Measurements from ENCODE around the gene RPL18.
"Not testable (repeated sequence)": the region's sequence is repeated elsewhere in the genome, so short reads cannot be mapped to it uniquely, and the experiment has no call there.

The RPL18 gene

DNA sequence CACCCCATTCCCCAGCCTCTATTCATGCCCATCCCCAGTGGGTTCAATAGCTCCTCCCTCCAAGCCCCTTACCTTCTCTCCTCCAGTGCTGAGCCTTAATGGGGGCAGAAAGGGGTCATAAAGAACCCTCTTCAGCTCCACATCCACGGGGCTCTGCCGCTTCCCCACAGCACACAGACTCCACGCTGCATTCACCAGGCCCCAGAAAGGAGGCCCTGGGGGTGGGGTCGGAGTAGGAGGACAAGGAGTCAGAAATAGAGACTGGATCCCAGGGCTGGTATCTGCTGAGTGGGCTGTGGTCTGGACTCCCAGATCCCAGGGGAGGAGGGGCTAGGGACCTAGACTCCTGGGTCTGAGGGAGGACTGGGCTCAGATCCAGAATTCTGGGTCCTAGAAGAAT is 25.4 kb upstream of the RPL18 start:
- no peak for DNase-seq

DNA sequence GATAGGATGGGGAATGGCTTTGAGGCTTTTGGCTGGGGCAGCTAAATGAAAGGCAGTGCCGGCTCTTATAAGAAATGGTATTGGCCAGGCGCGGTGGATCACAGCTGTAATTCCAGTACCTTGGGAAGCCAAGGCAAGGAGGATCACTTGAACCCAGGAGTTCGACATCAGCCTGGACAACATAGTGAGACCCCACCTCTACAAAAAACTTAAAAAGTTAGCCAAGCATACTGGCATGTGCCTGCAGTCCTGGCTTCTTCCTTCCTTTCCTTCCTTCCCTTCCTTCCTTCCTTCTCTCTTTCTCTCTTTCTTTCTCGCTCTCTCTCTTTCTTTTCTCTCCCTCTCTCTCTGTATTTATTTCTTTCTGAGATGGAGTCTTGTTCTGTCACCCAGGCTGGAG is 23.9 kb upstream of the RPL18 start:
- DNase-seq = no peak

DNA sequence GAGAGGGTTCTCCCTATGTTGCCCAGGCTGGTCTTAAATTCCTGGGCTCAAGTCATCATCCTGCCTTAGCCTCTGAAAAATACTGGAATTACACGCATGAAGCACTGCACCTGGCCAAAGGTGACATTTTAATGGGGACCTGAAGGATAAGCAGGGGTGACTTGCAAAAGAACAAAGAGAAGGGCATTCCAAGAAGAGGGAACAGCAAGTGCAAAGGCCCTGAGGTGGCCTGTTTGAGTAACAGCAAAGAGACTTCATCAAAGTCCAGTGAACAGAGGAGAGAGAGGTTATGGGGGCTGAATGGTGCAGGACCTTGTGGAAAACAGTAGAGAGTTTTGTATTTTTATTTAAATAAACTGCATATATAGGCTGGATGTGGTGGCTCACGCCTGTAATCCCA is 22.9 kb upstream of the RPL18 start:
- no peak for DNase-seq

DNA sequence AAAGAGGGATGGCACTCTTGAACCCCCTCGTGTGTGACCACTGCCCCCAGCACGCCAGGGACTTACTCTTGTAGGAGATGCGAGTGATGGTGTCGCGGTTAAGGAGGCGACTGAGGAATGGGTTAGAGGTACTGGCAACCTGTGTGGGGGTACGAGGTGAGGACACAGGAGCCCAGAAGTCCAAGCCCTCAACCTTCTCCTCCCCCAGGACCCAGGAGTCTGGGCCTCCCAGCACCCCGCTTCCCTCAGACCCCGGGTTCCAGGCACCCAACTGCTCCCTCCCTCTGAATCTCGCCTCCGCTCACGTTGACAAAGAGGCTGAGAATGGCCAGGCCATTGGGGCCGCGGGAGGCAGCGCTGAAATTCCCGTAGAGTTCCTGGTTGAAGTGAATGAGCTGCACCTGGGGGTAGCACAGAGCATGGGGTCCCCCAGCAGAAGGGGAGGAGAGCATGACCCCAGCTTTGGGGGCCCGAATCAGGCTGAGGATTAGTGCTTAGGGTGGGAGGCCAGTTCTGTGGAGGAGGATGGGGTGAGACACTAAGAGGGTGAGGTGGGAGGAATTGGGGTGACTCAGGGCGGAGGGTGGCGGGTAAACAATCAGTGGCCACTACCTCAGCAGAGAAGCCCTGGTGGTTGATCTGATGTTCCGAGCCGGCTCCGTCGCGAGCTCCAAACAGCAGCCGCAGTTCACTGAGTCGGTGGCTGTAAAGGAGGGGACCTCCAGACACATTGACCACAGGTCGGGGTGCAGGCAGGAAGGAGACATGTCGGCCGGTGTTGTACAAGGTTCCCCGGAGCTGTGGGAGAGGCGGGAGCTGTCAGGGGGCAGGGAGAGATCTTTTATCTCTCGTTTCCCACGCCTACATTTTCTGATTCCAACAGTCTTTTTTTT is 20.8 kb upstream of the RPL18 start:
- DNase-seq = no peak

DNA sequence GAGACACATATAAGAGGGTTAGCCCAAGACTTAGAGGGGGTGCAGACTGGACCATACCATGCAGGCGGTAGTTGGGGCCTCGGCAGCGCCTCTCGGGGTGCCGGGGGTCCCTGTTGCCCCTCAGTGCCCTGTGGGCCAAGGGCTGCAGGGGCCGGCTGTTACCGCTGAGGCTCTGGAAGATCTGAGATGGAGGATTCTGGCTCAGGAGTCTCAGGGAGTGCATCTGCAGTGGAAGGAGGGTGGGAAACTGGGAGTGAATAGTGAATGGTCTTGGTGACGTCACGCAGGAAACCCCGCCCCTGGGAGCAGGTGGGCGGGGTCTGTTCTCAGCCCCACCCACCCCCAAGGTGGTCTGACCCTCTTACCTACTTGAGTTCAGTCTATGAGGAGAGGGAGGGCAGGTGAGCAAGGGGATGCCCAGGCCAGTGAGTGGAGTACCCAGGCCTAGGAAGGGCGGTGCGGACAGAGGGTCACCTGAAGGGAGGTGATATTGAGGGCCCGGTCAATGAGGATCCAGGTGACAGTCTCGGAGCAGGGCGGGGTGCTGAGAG is 19.9 kb upstream of the RPL18 start:
- DNase-seq = no peak

DNA sequence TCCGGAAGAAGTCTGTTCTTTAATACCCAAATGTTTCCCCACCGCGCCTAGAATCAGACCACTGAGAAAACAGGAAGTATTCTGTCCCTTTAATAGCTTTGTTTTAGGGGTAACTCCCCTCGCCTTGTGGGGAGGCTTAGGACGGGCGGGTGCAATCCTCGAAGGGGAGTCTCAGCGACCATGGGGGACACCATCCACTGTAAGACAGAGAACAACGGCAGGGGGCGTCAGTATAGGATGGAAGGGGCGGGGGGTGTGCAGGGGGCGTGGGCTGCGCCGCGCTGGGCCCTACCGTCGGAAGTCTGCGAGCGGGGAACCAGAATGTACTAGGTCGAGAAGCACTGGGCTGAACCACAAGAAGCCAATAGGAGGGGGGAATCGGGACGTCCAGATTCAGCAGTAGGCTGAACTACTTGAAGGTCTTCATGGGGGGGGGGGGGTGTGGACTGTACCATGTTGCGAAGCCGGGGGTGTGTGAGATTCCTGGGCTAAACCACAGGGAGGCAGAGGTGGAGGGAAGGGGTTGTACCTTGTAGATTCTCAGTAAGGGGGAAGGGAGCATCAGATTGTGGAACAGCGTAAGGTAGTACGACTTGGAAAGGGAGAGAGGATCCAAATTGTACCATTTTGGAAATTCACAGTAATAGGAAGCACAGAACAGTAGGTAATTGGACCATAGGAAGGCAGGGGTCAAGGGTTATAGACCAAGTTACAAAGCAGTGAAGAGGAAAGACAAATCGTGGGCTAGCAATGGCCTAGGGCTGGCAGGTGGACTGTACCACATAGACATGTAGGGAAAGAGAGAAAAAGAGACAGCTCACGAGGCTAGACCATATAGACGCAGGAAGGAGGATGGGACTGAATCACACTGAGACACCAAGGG is 19.2 kb upstream of the RPL18 start:
- peak; percentile 85 for DNase-seq

DNA sequence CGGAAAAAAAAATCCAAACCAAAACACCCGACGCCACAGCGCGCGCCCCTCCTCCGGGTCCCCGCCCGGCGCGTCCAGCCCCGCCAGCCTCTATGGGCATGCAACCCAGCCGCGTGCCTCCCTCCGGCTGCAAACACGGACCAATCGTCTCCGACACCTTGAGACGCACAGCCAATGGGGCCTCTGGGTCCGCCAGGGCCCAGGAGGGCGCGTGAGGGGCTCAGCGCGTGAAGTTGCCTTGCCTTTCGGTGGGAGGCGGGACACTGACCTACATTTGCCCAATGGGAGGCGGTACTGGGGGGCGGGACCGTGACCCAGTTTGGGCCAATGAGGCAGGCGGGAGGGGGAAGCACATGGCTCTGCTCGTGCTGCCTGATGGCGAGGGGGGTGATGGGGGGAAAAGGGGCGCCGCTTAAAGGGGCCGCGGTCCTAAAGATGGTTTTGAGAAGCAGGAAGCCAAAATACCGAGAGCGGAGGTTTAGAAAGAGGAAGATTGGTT is 18.5 kb upstream of the RPL18 start:
- DNase-seq = peak; percentile 100

DNA sequence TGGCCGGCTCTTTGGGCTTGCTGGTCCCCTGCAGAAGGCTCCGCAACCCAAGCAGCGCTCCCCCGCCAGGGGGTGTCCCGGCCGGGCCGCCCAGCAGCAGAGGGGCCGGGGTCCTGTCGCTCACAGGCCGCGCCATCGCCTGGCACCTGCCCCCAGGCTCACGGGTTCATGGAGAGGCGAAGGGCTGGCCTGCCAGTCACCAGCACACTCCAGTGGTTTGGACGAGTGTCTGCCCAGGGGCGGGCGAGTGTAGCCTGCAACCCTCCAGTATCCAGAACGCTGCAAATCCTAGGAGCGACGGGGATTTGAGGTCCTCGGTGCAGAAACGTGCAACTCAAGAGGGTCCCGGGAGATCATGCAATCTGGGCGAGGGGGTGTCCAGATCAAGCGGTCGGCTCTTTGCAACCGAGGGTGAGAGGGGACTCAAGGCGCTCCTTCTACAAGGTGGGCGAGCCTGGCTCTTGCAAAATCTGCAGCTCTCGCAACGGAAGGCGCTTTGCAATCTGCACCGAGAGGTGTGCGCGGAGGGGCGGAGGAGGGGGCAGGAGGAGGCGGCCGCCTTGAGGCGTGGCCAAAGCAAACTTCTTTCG is 18.0 kb upstream of the RPL18 start, which contains the start of gene DBP:
Gene DBP, minus strand, starts transcription at position 521 of the 590 bp plus-strand sequence. Its CDS starts 385 bp downstream, at position 136.
- DNase-seq = no peak

DNA sequence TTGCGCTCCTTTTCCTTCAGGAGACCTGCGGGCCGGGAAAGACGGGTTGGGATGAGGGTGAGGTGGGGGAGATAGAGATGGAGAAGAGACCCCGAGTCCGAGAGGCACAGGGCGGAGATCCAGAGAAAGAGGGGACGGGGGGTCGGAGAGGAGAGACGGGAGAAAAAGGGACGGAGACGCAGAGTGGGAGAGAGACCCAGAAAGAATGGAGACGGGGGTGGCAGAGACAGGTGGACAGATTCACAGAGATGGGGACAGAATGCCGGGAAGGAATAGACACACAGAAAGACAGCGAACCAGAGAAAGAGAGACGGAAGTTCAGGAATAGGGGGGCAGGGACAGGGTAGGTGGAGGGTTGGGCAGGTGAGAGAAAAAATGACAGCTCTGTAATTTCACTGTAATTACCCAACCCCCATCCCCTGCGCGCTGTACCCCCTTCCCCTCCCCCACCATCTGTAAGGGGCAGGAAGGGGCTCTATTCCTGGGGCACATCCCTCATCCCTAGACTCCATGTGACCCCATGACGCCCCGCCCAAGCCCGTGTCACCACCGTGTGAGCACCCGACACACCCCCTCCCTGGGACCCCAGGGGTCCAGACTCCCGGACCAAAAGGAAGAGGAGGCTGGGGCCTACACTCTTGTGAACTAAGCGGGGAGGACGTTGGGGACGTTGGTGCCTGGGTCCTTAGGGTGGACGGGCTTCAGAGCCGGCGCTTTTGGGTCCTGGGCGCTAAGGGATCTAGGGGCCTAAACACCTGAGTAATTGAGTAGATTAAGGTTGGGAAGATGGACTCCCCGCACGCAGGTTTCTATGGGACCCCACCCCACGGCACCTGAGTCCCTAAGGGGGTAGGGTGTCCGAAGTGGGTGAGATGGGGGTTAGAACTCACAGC is 17.2 kb upstream of the RPL18 start:
- DNase-seq = no peak

DNA sequence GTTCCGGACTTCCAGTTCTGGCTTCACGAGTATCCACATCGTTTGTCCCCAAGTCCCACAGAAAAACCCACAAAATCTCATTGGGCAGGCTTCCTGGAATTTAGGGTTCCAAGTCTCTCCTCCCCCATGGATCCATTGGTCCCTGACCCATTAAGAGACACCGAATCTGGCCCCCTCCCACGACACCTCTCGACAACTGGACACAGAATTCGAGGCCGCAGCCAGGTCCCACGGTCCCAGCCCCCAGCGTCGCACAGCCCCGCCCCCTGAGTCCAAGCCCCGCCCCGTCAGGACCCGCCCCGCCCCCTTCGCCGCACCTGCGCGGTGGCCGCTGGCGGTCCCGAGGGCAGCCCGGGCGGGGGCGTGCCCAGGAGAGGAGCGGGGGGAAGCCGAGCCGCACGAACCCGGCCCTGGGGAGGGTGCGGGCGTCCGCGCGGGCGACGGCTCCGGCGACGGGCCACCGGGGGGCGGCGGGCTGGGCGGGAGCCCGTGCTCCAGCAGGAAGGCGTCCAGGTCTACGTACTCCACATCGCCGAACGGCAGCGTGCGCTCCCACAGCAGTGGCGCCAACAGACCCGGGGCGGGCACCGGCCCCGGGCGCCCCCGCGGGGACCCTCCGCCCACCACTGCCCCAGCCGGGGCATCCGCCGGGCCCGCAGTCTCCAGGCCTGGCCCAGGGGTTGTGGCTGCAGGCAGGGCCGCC is 16.4 kb upstream of the RPL18 start:
- DNase-seq = no peak

DNA sequence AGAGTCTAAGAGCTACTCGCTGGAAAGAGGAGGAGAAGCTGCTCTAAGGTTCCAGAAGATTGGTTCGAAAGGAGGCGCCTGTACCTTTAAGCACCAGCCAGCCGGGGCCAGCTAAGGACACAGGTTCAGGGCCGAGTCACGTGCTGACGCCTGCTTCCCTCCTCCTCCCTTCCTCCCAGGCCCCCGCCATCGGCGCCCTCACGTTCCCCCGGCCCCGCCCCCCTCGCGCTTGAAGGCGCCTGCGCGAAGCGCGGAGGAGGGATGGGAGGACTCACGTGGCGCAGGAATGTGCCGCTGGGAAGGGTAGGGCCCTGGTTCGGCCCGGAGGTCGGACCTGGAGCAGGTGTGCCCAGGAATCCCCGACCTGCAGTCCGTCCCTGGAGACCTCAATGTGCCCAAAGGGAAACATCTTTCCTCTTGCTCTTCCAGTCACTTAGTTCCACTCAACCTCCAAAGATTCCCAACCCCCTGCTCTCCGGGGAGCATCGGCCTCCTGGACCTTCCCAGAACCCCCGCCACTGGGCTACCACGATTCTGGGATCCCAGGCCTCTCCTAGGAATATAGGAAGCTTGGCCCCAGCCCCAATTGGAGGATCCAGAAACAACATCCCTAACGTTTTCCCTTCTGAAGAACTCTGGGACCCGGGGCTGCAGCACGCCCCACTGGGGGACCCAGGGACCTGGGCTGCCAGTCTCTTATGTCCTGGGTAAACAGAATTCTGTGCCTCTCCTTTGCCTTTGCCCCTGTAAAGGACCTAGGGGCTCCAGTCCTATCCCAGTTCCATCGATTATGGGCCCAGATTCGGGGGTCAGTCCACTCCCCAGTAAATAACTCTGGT is 15.7 kb upstream of the RPL18 start:
- DNase-seq = peak; percentile 93

DNA sequence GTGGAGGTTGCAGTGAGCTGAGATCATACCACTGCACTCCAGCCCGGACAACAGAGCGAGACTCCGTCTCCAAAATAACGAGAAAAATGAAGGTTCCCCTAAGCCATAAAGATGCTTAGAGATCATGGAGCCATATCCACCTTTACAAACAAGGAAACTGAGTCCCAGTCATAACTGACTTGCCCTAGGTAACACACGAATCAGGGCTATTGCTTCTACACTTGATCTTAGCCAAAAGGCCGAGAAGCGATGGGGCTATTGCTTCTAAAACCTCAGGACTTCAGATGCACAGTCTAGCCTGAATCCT is 15.0 kb upstream of the RPL18 start:
- DNase-seq = no peak

DNA sequence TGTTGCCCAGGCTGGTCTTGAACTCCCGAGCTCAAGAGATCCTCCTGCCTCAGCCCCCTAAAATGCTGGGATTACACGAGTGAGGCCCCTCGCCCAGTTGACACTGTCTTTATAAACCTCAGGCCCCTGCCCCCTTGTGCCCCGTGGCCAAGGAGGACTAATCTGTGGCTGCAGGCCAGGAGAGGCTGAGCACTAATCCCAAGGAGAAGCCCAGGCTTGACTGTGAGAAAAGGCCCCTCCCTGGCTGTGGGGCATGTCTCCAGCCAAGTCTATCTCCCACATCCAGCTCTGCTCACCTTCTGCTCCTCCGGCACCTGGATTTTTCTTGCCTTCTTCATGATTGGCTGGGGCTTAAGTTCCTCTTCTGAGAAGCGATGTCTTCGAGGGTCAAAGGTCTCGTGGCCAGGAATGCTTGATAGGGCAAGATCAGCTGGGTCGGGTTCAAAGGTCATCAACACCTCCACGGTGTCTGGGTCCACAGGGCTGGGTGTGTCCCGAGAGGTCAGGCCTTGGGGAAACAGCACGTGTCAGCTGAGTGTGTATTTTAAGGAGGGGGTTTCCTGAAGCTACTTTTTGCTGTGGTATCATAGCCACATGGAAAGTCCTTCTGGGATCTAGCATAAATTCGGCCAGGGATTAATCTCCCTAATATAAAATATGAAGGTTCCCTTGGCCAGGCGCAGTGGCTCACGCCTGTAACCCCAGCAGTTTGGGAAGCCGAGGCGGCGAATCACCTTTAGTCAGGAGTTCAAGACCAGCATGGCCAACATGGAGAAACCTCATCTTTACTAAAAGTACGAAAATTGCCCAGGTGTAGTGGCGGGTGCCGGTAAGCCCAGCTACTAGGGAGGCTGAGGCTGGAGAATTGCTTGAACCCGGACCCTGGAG is 14.4 kb upstream of the RPL18 start:
- no peak for DNase-seq

DNA sequence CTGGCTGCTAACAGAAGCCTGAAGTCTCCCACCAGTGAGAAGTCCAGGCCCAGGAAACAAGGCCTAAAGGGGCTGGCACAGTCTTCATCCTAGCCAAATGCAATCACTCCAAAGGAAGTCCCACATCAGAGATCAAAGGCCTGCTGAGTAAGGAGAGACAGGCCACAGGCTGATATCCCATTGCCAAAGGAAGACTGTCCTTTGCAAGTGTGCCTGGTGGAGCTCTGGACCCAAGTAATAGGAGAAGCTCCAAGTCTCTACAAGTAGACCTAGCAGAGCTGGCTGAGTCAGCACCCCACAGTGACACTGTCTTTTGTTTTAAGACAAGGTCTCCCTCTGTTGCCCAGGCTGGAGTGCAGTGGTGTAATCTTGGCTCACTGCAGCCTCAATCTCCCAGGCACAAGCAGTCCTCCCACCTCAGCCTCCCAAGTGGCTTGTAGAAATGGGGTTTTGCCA is 13.7 kb upstream of the RPL18 start:
- DNase-seq = no peak

DNA sequence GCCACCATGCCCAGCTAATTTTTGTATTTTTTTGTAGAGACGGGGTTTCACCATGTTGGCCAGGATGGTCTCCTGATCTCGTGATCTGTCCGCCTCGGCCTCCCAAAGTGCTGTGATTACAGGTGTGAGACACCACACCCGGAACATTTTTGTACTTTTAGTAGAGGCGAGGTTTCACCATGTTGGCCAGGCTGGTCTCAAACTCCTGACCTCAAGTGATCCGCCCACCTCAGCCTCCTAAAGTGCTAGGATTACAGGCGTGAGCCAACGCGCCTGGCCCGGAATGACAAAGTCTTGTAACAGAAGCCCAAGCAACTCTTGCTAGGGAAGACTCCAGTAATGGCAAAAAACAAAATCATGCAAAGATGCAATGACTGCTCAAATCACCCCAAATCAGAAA is 13.3 kb upstream of the RPL18 start:
- not testable (repeated sequence) for DNase-seq

DNA sequence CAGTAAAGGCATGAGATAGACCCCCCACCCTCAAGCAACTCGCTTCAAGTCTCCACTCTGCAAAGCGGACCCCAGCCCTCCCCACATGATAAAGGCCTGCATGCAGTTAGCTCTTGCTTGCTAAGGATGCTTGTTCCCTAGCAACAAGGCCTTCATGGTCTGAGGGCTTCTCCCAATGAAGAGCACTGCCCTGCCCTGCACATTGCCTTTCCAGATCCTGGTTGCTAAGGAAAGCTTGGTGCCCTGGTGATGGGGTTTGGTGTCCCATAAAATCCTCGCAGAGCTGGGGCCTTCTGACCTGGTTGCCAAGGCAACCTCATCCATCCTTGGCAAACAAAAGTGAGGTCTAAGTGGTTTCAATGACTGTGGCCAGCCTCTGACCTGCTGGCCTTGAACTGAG is 12.2 kb upstream of the RPL18 start:
- no peak for DNase-seq

DNA sequence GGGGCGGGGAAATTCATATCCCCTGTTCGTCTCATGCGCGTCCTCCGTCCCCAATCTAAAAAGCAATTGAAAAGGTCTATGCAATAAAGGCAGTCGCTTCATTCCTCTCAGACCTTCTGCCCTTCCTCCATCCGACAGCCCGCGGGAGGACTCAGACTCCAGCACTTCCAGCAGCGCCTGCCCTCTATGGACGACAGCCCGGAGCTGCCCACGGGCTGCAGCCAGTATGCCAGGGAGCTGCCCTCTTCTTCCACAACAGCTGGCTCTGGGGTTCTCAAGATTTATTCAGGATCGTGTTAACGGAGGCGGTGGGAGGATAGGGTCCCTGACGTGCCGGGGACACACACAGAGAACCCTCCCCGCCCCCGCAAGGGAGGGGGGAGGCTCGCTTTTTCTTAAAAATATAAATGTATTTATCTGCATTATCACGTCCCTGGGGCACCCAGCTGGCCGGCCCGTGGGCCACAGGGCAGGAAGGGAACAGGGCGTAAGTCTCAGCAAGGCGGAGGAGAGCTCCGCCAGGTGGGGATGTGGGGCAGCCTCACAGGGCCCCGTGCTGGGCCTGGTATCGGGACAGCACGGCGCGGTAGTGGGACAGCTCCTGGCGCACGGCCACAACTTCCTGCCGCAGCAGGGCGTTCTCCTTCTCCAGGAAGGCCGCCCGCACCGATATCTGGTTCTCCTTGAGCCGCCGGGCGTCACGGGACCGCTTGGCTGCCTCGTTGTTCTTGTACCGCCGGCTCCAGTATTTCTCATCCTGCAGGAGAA is 11.5 kb upstream of the RPL18 start:
- no peak for DNase-seq

DNA sequence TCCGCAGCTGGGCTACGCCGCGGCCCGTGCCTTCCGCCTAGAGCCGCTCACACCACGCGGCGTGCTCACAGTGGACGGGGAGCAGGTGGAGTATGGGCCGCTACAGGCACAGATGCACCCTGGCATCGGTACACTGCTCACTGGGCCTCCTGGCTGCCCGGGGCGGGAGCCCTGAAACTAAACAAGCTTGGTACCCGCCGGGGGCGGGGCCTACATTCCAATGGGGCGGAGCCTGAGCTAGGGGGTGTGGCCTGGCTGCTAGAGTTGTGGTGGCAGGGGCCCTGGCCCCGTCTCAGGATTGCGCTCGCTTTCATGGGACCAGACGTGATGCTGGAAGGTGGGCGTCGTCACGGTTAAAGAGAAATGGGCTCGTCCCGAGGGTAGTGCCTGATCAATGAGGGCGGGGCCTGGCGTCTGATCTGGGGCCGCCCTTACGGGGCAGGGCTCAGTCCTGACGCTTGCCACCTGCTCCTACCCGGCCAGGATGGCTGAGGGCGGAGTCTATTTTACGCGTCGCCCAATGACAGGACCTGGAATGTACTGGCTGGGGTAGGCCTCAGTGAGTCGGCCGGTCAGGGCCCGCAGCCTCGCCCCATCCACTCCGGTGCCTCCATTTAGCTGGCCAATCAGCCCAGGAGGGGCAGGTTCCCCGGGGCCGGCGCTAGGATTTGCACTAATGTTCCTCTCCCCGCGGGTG is 10.8 kb upstream of the RPL18 start:
- no peak for DNase-seq
